BE2C (cell line): ENCODE results near the gene MBOAT1.

ENCODE experiments used
- DNase-seq: peaks from one replicate; pipeline ENCODE4 v3.0.0-alpha.2; 2020
- H3K27me3 ChIP-seq: fragments of 250-450 bp; sonication (Bioruptor Pico); 2 replicates; pipeline ENCODE4 v1.5.1; 2020; ENCODE audit warnings: mild to moderate bottlenecking
- H3K36me3 ChIP-seq: fragments of 250-450 bp; sonication (Bioruptor Pico); 2 replicates; pipeline ENCODE4 v1.5.1; 2020; ENCODE audit warnings: mild to moderate bottlenecking
- H3K4me1 ChIP-seq: fragments of 250-450 bp; sonication (Bioruptor Pico); 2 replicates; pipeline ENCODE4 v1.5.1; 2020
- H3K4me3 ChIP-seq: 2 replicates; pipeline ENCODE4 v1.5.1; 2011; ENCODE audit warnings: low read depth, low read length
- H3K9me3 ChIP-seq: fragments of 250-450 bp; sonication (Bioruptor Pico); 2 replicates; pipeline ENCODE4 v1.5.1; 2020
- CTCF ChIP-seq: IDR thresholded peaks from 2 replicates; pipeline ENCODE4 v1.5.1; 2012; ENCODE audit warnings: mild to moderate bottlenecking, low read depth, low read length

MBOAT1 gene

GRCh38 chr6:20227350-20227749 lies 15.1 kb upstream of the MBOAT1 start:
- no peak for DNase-seq
- TF ChIP-seq CTCF: no peak
- Histone ChIP-seq H3K4me3 (no peak overlapping the region), H3K4me1 (no peaks in the 10 kb centered on the region), H3K9me3 (no peaks in the 10 kb centered on the region), H3K27me3 (no peaks in the 10 kb centered on the region), H3K36me3 (no peaks in the 10 kb centered on the region)

- H3K4me1 ChIP-seq: no peaks in the 10 kb centered on the region
- H3K9me3 ChIP-seq: no peaks in the 10 kb centered on the region
- H3K36me3 ChIP-seq: no peaks in the 10 kb centered on the region
- H3K4me3 ChIP-seq: no peak overlapping the region
- no peak for TF ChIP-seq CTCF
- H3K27me3 ChIP-seq: peaks cover 3% of the 10 kb centered on the region
- no peak for DNase-seq
Measured at GRCh38 chr6:20223141-20223540, 10.9 kb upstream of the MBOAT1 start.

- H3K36me3 ChIP-seq: no peaks in the 10 kb centered on the region
- no peak for TF ChIP-seq CTCF
- H3K9me3 ChIP-seq: no peaks in the 10 kb centered on the region
- peaks cover 3% of the 10 kb centered on the region for H3K27me3 ChIP-seq
- H3K4me1 ChIP-seq: no peaks in the 10 kb centered on the region
- no peak overlapping the region for H3K4me3 ChIP-seq
- no peak for DNase-seq
Measured at GRCh38 chr6:20221421-20221820, 9.2 kb upstream of the MBOAT1 start.

- no peak for DNase-seq
- no peak overlapping the region for H3K4me3 ChIP-seq
- peaks cover 3% of the 10 kb centered on the region for H3K27me3 ChIP-seq
- TF ChIP-seq CTCF: no peak
- H3K4me1 ChIP-seq: no peaks in the 10 kb centered on the region
- no peaks in the 10 kb centered on the region for H3K36me3 ChIP-seq
- no peaks in the 10 kb centered on the region for H3K9me3 ChIP-seq
Measured at GRCh38 chr6:20220359-20220758, 8.1 kb upstream of the MBOAT1 start.

- no peak for TF ChIP-seq CTCF
- DNase-seq: no peak
- no peaks in the 10 kb centered on the region for H3K9me3 ChIP-seq
Measured at GRCh38 chr6:20217891-20218290, 5.6 kb upstream of the MBOAT1 start.

GRCh38 chr6:20217324-20217855 lies 5.1 kb upstream of the MBOAT1 start:
- Histone ChIP-seq H3K9me3 (no peaks in the 10 kb centered on the region), H3K4me1 (no peaks in the 10 kb centered on the region), H3K27me3 (peaks cover 3% of the 10 kb centered on the region), H3K4me3 (no peak overlapping the region), H3K36me3 (no peaks in the 10 kb centered on the region)
- no peak for DNase-seq
- TF ChIP-seq CTCF: no peak

More at GRCh38 chr6:20217891-20218290, 5.6 kb upstream of the MBOAT1 start:
- Histone ChIP-seq H3K27me3 (peaks cover 3% of the 10 kb centered on the region), H3K36me3 (no peaks in the 10 kb centered on the region), H3K4me3 (no peak overlapping the region), H3K4me1 (no peaks in the 10 kb centered on the region)
